ENCODE results near the gene MAGEF1.

DNA sequence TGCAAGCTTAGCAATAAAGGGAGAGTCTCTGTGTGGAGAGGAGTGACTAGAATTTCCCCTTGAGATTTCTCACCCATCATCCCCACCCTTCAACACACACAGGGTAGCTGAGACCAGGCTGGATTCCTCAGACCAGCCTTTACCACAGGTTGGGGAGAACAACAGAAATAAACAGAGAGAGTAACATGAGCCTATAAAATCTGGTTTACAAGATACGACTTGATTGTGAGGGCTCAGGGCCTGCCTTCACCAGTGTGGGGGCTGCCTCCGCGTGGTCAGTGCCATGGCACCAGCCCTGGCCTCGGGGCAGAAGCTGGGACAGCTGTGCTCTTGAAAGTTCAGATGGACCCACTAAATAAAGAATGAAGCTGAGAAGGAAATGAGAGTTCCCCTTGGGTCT is 14.6 kb upstream of the MAGEF1 start:
- TF ChIP-seq, protein P1, sequence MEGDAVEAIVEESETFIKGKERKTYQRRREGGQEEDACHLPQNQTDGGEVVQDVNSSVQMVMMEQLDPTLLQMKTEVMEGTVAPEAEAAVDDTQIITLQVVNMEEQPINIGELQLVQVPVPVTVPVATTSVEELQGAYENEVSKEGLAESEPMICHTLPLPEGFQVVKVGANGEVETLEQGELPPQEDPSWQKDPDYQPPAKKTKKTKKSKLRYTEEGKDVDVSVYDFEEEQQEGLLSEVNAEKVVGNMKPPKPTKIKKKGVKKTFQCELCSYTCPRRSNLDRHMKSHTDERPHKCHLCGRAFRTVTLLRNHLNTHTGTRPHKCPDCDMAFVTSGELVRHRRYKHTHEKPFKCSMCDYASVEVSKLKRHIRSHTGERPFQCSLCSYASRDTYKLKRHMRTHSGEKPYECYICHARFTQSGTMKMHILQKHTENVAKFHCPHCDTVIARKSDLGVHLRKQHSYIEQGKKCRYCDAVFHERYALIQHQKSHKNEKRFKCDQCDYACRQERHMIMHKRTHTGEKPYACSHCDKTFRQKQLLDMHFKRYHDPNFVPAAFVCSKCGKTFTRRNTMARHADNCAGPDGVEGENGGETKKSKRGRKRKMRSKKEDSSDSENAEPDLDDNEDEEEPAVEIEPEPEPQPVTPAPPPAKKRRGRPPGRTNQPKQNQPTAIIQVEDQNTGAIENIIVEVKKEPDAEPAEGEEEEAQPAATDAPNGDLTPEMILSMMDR (IDR thresholded peaks at IDR 0.05; ENCODE audit: control extremely low read depth in 1 of 3, insufficient read depth in 1 of 3, low read depth in 1 of 3, low read length in 3 of 3) = no peak
- TF ChIP-seq POLR2A (IDR thresholded peaks at IDR 0.05; ENCODE audit: control extremely low read depth in 1 of 2, low read depth in 2 of 2, low read length in 2 of 2) (no peak), SIRT6 (IDR thresholded peaks at IDR 0.05; ENCODE audit: low read length) (no peak), MAFK (IDR thresholded peaks at IDR 0.05; ENCODE audit: low read depth, low read length) (no peak), BRCA1 (IDR thresholded peaks at IDR 0.05; ENCODE audit: low read depth, low read length) (no peak), GABPA (IDR thresholded peaks at IDR 0.05; ENCODE audit: borderline replicate concordance, insufficient read depth, low read length) (no peak), EZH2 (IDR thresholded peaks at IDR 0.05; ENCODE audit: low read depth, low read length, severe bottlenecking) (no peak), RXRA (IDR thresholded peaks at IDR 0.05; ENCODE audit: insufficient read depth, low read depth, low read length) (no peak), EP300 (IDR thresholded peaks at IDR 0.05; ENCODE audit: borderline replicate concordance in 1 of 2, low read depth in 2 of 2, low read length in 2 of 2) (no peak), RAD21 (IDR thresholded peaks at IDR 0.05 in 1 of 2, conservative IDR thresholded peaks at IDR 0.05 in 1 of 2; ENCODE audit: low read depth in 2 of 2, low read length in 2 of 2) (no peak)
- TF ChIP-seq, protein P2, sequence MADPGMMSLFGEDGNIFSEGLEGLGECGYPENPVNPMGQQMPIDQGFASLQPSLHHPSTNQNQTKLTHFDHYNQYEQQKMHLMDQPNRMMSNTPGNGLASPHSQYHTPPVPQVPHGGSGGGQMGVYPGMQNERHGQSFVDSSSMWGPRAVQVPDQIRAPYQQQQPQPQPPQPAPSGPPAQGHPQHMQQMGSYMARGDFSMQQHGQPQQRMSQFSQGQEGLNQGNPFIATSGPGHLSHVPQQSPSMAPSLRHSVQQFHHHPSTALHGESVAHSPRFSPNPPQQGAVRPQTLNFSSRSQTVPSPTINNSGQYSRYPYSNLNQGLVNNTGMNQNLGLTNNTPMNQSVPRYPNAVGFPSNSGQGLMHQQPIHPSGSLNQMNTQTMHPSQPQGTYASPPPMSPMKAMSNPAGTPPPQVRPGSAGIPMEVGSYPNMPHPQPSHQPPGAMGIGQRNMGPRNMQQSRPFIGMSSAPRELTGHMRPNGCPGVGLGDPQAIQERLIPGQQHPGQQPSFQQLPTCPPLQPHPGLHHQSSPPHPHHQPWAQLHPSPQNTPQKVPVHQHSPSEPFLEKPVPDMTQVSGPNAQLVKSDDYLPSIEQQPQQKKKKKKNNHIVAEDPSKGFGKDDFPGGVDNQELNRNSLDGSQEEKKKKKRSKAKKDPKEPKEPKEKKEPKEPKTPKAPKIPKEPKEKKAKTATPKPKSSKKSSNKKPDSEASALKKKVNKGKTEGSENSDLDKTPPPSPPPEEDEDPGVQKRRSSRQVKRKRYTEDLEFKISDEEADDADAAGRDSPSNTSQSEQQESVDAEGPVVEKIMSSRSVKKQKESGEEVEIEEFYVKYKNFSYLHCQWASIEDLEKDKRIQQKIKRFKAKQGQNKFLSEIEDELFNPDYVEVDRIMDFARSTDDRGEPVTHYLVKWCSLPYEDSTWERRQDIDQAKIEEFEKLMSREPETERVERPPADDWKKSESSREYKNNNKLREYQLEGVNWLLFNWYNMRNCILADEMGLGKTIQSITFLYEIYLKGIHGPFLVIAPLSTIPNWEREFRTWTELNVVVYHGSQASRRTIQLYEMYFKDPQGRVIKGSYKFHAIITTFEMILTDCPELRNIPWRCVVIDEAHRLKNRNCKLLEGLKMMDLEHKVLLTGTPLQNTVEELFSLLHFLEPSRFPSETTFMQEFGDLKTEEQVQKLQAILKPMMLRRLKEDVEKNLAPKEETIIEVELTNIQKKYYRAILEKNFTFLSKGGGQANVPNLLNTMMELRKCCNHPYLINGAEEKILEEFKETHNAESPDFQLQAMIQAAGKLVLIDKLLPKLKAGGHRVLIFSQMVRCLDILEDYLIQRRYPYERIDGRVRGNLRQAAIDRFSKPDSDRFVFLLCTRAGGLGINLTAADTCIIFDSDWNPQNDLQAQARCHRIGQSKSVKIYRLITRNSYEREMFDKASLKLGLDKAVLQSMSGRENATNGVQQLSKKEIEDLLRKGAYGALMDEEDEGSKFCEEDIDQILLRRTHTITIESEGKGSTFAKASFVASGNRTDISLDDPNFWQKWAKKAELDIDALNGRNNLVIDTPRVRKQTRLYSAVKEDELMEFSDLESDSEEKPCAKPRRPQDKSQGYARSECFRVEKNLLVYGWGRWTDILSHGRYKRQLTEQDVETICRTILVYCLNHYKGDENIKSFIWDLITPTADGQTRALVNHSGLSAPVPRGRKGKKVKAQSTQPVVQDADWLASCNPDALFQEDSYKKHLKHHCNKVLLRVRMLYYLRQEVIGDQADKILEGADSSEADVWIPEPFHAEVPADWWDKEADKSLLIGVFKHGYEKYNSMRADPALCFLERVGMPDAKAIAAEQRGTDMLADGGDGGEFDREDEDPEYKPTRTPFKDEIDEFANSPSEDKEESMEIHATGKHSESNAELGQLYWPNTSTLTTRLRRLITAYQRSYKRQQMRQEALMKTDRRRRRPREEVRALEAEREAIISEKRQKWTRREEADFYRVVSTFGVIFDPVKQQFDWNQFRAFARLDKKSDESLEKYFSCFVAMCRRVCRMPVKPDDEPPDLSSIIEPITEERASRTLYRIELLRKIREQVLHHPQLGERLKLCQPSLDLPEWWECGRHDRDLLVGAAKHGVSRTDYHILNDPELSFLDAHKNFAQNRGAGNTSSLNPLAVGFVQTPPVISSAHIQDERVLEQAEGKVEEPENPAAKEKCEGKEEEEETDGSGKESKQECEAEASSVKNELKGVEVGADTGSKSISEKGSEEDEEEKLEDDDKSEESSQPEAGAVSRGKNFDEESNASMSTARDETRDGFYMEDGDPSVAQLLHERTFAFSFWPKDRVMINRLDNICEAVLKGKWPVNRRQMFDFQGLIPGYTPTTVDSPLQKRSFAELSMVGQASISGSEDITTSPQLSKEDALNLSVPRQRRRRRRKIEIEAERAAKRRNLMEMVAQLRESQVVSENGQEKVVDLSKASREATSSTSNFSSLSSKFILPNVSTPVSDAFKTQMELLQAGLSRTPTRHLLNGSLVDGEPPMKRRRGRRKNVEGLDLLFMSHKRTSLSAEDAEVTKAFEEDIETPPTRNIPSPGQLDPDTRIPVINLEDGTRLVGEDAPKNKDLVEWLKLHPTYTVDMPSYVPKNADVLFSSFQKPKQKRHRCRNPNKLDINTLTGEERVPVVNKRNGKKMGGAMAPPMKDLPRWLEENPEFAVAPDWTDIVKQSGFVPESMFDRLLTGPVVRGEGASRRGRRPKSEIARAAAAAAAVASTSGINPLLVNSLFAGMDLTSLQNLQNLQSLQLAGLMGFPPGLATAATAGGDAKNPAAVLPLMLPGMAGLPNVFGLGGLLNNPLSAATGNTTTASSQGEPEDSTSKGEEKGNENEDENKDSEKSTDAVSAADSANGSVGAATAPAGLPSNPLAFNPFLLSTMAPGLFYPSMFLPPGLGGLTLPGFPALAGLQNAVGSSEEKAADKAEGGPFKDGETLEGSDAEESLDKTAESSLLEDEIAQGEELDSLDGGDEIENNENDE (IDR thresholded peaks at IDR 0.05; ENCODE audit: insufficient replicate concordance, low read length) = no peak
